ENCODE data around the gene ATP5F1D.
"Not testable (repeated sequence)": the region's sequence is repeated elsewhere in the genome, so short reads cannot be mapped to it uniquely, and the experiment has no call there.

ATP5F1D gene

DNA sequence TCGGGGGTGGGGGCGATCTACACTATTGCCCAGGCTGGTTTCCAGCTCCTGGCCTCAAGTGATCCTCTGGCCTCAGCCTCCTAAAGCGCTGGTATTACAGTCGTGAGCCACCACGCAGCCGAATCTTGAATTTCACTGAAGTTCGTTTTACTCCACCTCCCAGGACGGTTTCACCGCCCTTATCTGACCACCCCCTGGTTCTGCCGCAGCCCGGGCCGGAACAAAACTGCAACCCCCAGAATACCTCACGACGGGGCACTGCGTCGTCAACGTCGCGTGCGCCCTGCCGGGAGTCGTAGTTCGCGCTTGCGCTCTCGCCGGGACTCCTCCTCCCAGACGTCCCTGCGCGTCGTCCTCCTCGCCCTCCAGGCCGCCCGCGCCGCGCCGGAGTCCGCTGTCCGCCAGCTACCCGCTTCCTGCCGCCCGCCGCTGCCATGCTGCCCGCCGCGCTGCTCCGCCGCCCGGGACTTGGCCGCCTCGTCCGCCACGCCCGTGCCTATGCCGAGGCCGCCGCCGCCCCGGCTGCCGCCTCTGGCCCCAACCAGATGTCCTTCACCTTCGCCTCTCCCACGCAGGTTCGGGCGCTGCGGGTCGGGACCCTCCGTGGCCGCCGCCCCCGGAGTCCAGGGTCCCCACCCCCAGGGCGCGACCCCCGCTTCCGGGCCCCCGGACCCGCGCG lies at the start of gene ATP5F1D:
ATP5F1D (plus strand) TSS at position 335 of the 679 bp plus-strand sequence; CDS start at position 435, 100 bp downstream.
- peak; percentile 91 for DNase-seq (ENCODE audit: low spot score)
- Histone ChIP-seq H3K36me3 (ENCODE audit: low read depth) (peaks cover 12% of the 10 kb centered on the region), H3K27ac (ENCODE audit: poor library complexity, severe bottlenecking) (peak within 1 kb of the TSS; percentile 97), H3K4me1 (ENCODE audit: insufficient read depth, poor library complexity, severe bottlenecking) (peaks cover 23% of the 10 kb centered on the region), H3K27me3 (ENCODE audit: insufficient read depth, poor library complexity, severe bottlenecking) (no peaks in the 10 kb centered on the region), H3K4me3 (ENCODE audit: severe bottlenecking) (peak within 1 kb of the TSS; percentile 98), H3K9me3 (ENCODE audit: severe bottlenecking) (no peaks in the 10 kb centered on the region)
- TF ChIP-seq, protein P1, sequence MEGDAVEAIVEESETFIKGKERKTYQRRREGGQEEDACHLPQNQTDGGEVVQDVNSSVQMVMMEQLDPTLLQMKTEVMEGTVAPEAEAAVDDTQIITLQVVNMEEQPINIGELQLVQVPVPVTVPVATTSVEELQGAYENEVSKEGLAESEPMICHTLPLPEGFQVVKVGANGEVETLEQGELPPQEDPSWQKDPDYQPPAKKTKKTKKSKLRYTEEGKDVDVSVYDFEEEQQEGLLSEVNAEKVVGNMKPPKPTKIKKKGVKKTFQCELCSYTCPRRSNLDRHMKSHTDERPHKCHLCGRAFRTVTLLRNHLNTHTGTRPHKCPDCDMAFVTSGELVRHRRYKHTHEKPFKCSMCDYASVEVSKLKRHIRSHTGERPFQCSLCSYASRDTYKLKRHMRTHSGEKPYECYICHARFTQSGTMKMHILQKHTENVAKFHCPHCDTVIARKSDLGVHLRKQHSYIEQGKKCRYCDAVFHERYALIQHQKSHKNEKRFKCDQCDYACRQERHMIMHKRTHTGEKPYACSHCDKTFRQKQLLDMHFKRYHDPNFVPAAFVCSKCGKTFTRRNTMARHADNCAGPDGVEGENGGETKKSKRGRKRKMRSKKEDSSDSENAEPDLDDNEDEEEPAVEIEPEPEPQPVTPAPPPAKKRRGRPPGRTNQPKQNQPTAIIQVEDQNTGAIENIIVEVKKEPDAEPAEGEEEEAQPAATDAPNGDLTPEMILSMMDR (IDR thresholded peaks at IDR 0.05; ENCODE audit: poor library complexity, severe bottlenecking): no peak
- ATAC-seq (ENCODE audit: low read depth): peak; percentile 49

DNA sequence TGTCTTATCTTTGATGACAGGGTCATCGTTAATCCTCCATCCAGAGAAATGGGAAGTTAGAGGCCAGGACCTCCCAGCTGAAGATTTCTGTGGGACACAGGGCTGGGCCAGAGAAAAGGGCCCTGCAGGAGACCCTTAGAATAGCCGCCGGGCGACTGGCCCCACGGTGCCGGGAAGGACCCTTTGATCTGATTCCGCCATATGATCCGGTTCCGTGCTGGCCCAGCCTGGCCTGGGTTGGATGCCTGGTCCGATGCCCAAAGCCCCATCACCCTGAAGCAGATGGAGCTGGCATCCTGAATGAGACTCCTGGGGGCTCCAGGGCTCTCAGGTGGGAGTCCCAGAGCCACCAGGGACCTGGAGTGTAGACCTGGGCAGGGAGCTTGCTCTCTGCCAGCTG lies 42.0 kb upstream of the ATP5F1D start:
- Histone ChIP-seq H3K27ac (ENCODE audit: poor library complexity, severe bottlenecking) (no peak overlapping the region), H3K4me1 (ENCODE audit: insufficient read depth, poor library complexity, severe bottlenecking) (no peaks in the 10 kb centered on the region), H3K27me3 (ENCODE audit: insufficient read depth, poor library complexity, severe bottlenecking) (no peaks in the 10 kb centered on the region), H3K9me3 (ENCODE audit: severe bottlenecking) (no peaks in the 10 kb centered on the region), H3K4me3 (ENCODE audit: severe bottlenecking) (no peak overlapping the region), H3K36me3 (ENCODE audit: low read depth) (no peaks in the 10 kb centered on the region)
- TF ChIP-seq, protein P1 (IDR thresholded peaks at IDR 0.05; ENCODE audit: poor library complexity, severe bottlenecking): no peak
- ATAC-seq (ENCODE audit: low read depth) (no peak), DNase-seq (ENCODE audit: low spot score) (no peak)

DNA sequence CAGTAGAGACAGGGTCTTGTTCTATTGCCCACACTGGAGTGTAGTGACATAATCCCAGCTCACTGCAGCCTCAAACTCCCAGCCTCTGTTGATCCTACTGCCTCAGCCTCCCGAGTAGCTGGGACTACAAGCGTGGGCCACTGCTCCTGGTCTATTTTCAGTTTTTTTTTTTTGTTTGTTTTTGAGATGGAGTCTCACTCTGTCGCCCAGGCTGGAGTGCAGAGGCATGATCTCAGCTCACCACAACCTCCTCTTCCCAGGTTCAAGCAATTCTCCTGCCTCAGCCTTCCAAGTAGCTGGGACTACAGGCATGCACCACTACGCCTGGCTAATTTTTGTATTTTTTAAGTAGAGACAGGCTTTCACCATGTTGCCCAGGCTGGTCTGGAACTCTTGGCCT lies 40.9 kb upstream of the ATP5F1D start:
- H3K9me3 ChIP-seq (ENCODE audit: severe bottlenecking); H3K36me3 ChIP-seq (ENCODE audit: low read depth); H3K27me3 ChIP-seq (ENCODE audit: insufficient read depth, poor library complexity, severe bottlenecking); DNase-seq (ENCODE audit: low spot score); H3K27ac ChIP-seq (ENCODE audit: poor library complexity, severe bottlenecking); H3K4me1 ChIP-seq (ENCODE audit: insufficient read depth, poor library complexity, severe bottlenecking); ATAC-seq (ENCODE audit: low read depth); H3K4me3 ChIP-seq (ENCODE audit: severe bottlenecking): not testable (repeated sequence)

DNA sequence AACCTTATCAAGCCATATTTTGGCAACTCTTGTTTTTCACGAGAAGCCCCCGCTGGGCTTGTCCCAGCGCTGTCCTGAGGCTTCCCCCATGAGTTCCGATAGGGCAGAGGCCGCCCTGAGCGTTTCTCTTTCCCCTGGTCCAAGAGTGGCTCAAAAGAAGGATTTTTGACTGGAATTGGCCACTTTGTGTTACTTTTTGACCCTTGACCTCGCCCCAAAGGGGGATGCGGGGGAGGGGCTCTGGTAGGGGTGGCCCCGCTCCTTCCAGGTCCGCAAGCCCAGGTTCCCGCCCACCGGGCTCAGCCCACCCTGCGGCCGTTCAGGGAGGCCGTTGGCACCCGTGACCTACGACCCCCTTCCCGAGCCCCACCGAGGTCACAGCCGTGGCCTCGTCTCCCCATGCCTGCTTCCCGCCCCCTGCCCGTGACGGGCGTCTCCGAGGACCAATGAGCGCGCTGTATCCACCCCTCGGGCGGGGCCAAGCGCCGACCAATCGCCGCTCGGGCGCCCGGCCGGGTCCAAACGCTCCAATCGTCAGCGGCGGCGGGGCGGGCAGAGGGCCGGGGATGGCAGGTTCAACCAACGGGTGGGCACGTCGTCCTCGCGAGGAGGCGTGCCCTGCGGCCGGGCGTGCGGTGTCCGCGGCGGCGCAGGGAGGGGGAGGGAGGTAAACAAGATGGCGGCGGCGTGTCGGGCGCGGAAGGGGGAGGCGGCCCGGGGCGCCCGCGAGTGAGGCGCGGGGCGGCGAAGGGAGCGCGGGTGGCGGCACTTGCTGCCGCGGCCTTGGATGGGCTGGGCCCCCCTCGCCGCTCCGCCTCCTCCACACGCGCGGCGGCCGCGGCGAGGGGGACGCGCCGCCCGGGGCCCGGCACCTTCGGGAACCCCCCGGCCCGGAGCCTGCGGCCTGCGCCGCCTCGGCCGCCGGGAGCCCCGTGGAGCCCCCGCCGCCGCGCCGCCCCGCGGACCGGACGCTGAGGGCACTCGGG lies 36.1 kb upstream of the ATP5F1D start, which contains the start of gene STK11:
STK11 (plus strand) TSS at position 665 of the 986 bp plus-strand sequence. CDS start 1,136 bp downstream, outside the sequence.
- Histone ChIP-seq H3K4me1 (ENCODE audit: insufficient read depth, poor library complexity, severe bottlenecking) (peaks cover 18% of the 10 kb centered on the region), H3K27me3 (ENCODE audit: insufficient read depth, poor library complexity, severe bottlenecking) (no peaks in the 10 kb centered on the region), H3K36me3 (ENCODE audit: low read depth) (peaks cover 9% of the 10 kb centered on the region), H3K27ac (ENCODE audit: poor library complexity, severe bottlenecking) (peak within 1 kb of the TSS; percentile 93), H3K9me3 (ENCODE audit: severe bottlenecking) (no peaks in the 10 kb centered on the region), H3K4me3 (ENCODE audit: severe bottlenecking) (peak within 1 kb of the TSS; percentile 92)
- TF ChIP-seq, protein P1 (IDR thresholded peaks at IDR 0.05; ENCODE audit: poor library complexity, severe bottlenecking): no peak
- DNase-seq (ENCODE audit: low spot score) (peak; percentile 98), ATAC-seq (ENCODE audit: low read depth) (peak; percentile 86)

DNA sequence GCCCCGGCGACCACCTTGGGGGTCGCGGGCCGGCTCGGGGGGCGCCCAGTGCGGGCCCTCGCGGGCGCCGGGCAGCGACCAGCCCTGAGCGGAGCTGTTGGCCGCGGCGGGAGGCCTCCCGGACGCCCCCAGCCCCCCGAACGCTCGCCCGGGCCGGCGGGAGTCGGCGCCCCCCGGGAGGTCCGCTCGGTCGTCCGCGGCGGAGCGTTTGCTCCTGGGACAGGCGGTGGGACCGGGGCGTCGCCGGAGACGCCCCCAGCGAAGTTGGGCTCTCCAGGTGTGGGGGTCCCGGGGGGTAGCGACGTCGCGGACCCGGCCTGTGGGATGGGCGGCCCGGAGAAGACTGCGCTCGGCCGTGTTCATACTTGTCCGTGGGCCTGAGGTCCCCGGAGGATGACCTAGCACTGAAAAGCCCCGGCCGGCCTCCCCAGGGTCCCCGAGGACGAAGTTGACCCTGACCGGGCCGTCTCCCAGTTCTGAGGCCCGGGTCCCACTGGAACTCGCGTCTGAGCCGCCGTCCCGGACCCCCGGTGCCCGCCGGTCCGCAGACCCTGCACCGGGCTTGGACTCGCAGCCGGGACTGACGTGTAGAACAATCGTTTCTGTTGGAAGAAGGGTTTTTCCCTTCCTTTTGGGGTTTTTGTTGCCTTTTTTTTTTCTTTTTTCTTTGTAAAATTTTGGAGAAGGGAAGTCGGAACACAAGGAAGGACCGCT lies 35.2 kb upstream of the ATP5F1D start:
- H3K4me1 ChIP-seq (ENCODE audit: insufficient read depth, poor library complexity, severe bottlenecking): peaks cover 24% of the 10 kb centered on the region
- H3K36me3 ChIP-seq (ENCODE audit: low read depth): peaks cover 9% of the 10 kb centered on the region
- DNase-seq (ENCODE audit: low spot score): peak; percentile 53
- TF ChIP-seq, protein P1 (IDR thresholded peaks at IDR 0.05; ENCODE audit: poor library complexity, severe bottlenecking): no peak
- H3K27me3 ChIP-seq (ENCODE audit: insufficient read depth, poor library complexity, severe bottlenecking): no peaks in the 10 kb centered on the region
- H3K27ac ChIP-seq (ENCODE audit: poor library complexity, severe bottlenecking): peak overlapping the region; percentile 93
- no peak for ATAC-seq (ENCODE audit: low read depth)
- peak overlapping the region; percentile 92 for H3K4me3 ChIP-seq (ENCODE audit: severe bottlenecking)
- H3K9me3 ChIP-seq (ENCODE audit: severe bottlenecking): no peaks in the 10 kb centered on the region
